Coronary artery (tissue), 2 donors: Measurements from ENCODE around the gene DIAPH3.

Source experiments
- DNase-seq: peaks from one replicate; pipeline ENCODE4 v3.0.0-alpha.2; 2017; ENCODE audit warnings: low spot score
- H3K27ac ChIP-seq, 2 donors: fragments of 200-600 bp; sonication (generic); one replicate each; pipeline ENCODE4 v1.5.1; 2016 to 2019
- H3K4me3 ChIP-seq: fragments of 200-600 bp; sonication (generic); 2 replicates; pipeline ENCODE4 v1.5.1; 2016; ENCODE audit warnings: mild to moderate bottlenecking, moderate library complexity
- TF ChIP-seq, protein P1 (sequence below): fragments of 200-600 bp; sonication (generic); IDR thresholded peaks from one replicate; pipeline ENCODE4 v1.5.1; 2019; ENCODE audit warnings: antibody characterized with exemption

The DIAPH3 gene

DNA sequence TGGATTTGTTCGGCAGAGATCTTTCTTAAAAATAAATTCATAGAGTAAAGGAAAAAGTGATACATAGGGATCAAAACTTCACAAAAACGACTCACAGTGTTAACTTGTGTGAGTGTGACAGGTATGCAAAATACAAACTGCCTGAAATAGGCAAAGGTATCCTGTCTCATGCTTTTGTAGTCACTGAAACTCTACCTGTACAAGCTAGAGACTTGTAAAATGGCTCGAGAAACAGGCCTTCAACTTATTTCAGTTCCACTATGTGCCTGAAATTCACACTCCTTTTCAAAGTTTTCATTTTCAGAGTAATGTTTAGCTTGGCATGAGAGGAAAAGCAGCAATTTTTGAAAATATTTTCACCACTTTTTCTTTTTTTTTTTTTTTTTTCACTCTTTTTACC, 290.4 kb downstream of the DIAPH3 start:
- Histone ChIP-seq H3K27ac (no peak overlapping the region), H3K4me3 (no peak overlapping the region)
- TF ChIP-seq, protein P1, sequence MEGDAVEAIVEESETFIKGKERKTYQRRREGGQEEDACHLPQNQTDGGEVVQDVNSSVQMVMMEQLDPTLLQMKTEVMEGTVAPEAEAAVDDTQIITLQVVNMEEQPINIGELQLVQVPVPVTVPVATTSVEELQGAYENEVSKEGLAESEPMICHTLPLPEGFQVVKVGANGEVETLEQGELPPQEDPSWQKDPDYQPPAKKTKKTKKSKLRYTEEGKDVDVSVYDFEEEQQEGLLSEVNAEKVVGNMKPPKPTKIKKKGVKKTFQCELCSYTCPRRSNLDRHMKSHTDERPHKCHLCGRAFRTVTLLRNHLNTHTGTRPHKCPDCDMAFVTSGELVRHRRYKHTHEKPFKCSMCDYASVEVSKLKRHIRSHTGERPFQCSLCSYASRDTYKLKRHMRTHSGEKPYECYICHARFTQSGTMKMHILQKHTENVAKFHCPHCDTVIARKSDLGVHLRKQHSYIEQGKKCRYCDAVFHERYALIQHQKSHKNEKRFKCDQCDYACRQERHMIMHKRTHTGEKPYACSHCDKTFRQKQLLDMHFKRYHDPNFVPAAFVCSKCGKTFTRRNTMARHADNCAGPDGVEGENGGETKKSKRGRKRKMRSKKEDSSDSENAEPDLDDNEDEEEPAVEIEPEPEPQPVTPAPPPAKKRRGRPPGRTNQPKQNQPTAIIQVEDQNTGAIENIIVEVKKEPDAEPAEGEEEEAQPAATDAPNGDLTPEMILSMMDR = no peak
- no peak for DNase-seq

DNA sequence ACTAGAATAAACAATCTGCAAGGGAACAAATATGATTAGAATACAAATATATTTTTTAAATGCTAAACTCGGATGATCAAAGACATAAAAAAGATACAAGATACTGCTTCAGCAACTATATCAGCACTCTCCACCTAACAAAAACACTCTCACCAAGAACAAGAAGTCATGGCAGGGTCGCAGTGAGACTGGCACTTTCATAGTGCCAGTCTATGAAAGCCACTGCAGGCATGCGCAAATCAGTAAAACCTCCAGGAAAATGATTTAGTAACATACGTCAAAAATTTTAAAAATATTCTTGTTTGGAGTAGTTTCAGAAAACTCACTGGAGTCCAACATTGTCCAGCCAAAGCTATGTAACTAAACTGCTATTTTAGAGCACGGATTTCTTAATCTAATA, 295.9 kb downstream of the DIAPH3 start:
- no peak for DNase-seq
- TF ChIP-seq, protein P1 = no peak
- H3K27ac ChIP-seq = no peak overlapping the region
- H3K4me3 ChIP-seq = peak overlapping the region; percentile 8

DNA sequence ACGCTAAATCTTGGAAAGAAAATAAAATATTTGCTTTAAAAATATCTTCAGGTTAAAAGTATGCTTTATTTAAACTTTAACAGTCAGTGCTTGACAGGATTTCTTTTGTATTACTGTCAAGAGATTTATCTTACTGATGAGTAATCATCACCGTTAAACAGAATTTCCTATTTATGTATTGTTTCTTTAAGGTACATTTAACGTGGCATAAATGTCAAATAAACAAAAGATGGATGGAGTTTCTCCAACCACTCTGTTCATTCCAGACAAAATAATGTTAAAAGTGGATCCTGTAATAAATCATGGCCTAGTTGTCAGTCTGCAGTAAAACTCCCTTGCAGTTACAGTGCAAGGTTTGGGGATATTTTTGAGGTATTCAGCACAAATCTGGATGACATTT, 298.3 kb downstream of the DIAPH3 start:
- Histone ChIP-seq H3K27ac (no peak overlapping the region), H3K4me3 (no peak overlapping the region)
- TF ChIP-seq, protein P1 = no peak
- no peak for DNase-seq

DNA sequence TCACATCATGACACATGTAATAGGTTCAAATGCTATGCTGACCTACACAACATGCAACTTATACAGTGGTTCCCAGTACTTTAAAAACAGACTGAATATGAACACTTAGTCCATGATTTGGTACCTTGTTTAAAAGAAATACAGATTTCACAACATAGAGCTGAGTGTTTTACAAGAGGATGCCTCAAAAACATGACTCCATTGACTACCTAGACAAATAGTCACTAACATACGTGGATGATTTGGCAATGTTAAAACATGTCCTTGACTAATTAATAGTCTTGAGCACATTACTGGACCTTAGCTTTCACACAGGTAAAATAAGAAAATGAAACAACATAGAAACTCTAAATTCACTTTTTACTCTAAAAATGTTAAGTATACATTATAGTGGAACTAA, 300.1 kb downstream of the DIAPH3 start:
- Histone ChIP-seq H3K27ac (peak overlapping the region in 1 of 2 donors; percentile 6), H3K4me3 (no peak overlapping the region)
- TF ChIP-seq, protein P1 = no peak
- DNase-seq = no peak

DNA sequence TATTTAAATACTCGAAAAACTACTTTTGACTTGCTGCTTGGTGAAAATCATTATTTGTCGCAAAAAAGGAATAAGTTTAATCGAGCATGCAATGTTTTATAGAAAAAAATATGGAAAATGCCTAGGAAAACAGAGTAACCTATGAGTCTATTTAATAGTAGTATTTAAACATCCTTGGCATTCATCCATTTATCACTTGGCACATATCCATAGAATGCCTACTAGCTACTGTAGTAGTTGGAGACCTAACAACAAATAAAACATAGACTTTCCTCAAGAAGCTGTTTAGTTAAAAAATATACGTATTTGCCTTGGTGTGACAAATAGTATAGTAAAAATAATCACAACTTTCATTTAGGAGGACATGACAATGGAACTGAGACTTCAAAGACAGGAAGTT, 302.1 kb downstream of the DIAPH3 start:
- Histone ChIP-seq H3K27ac (no peak overlapping the region), H3K4me3 (no peak overlapping the region)
- DNase-seq = no peak
- TF ChIP-seq, protein P1 = no peak

DNA sequence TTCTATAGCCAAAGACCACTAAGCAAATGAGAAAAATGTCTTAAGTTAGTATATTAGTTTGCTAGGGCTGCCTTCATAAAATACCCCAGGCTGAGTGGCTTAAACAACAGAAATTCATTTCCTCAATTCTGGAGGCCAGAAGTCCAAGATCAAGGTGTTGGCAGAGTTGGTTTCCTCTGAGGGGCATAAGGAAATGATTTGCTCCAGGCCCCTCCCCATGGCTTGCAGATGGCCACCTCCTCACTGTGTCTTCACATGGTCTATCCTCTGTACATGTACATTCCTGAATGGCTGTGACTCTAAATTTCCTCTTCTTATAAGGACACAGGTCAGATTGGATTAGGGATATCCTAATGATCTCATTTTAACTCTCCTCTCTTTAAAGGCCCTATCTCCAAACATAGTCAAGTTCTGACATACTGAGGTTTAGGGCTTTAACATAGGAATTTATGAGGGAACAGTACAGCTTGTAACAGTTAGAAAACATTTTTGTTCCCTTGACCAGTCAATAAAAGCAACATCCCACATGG, 307.4 kb downstream of the DIAPH3 start:
- no peak overlapping the region for H3K27ac ChIP-seq
- no peak overlapping the region for H3K4me3 ChIP-seq
- TF ChIP-seq, protein P1 = no peak
- no peak for DNase-seq

DNA sequence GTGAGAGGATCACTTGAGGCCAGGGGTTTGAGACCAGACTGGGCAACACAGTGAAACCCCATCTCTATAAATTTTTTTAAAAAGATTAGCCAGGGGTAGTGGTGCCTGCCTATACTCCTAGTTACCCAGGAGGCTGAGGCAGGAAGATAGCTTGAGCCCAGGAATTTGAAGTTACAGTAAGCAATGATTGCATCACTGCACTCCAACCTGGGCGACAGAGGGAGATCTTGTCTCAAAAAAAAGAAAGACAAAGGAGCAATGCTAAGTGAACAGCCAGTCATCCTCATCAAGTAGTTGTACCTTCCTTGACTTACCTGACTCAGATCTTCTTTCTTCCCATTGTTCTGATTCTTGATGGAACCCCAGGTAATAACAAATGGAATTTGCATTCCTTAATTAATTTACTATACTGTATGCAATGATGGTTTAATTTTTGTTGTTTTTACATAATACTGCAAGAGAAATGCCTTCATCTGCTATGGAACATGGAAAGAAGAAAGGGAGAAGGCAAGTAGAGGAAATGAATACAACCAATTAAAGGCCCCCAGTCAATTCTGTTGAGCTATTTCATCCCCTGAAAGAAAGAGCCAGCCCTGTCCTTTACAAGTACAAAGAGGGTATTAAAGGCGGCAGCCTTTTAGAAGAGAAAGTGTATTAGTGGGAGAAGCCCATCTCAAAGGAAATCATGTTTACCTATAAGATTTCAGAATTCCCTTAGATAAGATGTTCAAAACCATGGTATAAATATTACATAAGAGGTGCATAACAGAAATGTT, 316.7 kb downstream of the DIAPH3 start:
- TF ChIP-seq, protein P1 = no peak
- DNase-seq = no peak
- H3K4me3 ChIP-seq = no peak overlapping the region
- no peak overlapping the region for H3K27ac ChIP-seq
